H1 (cell line): ENCODE results near the gene HES4. TPM values are rescaled to one million over a fixed set of nuclear protein-coding genes. Genes with fewer than 3 reads are reported as not detected.

Experiments used
- CTCF ChIA-PET: fragments of 300-600 bp; sonication (Branson Sonifier 250); formaldehyde crosslinking; loops from one replicate; lab custom pipeline; 2021; ENCODE audit not compliant: partially characterized antibody; lab: Charles Lee
- POLR2A ChIA-PET: fragments of 300-600 bp; sonication (Branson Sonifier 250); formaldehyde crosslinking; loops from one replicate; lab custom pipeline; 2021; ENCODE audit warnings: inconsistent platforms; ENCODE audit not compliant: partially characterized antibody; lab: Charles Lee
- DNase-seq, 2 experiments: peaks; one replicate each; pipeline versions ENCODE4 v3.0.0 to v3.0.0-alpha.2; 2010 to 2022; ENCODE audit warnings: low spot score in 2 of 2, low read depth in 1 of 2, mixed read lengths in 1 of 2
- FAIRE-seq: peaks from 2 replicates; lab custom pipeline; 2011; peaks lifted over from hg19 to GRCh38; lab: Jason Lieb, UNC
- H2AFZ ChIP-seq: 2 replicates; pipeline ENCODE4 v1.8.1; 2012; ENCODE audit warnings: low read length, inconsistent platforms
- H2AK5ac ChIP-seq: 2 replicates; pipeline ENCODE4 v1.6.1; 2013; ENCODE audit warnings: low read depth, low read length
- H2BK120ac ChIP-seq: replicated peaks from 2 replicates; pipeline ENCODE3; 2013; ENCODE audit warnings: low read depth, low read length, inconsistent platforms
- H2BK12ac ChIP-seq: 2 replicates; pipeline ENCODE4 v1.6.1; 2013; ENCODE audit warnings: low read depth, low read length
- H2BK15ac ChIP-seq: 2 replicates; pipeline ENCODE4 v1.6.1; 2013; ENCODE audit warnings: low read length
- H2BK20ac ChIP-seq: 2 replicates; pipeline ENCODE4 v1.6.1; 2013; ENCODE audit warnings: low read length
- H2BK5ac ChIP-seq: 2 replicates; pipeline ENCODE4 v1.6.1; 2013; ENCODE audit warnings: low read depth, low read length
- H3K14ac ChIP-seq: 2 replicates; pipeline ENCODE4 v1.6.1; 2013; ENCODE audit warnings: inconsistent platforms; ENCODE audit not compliant: insufficient read length
- H3K18ac ChIP-seq: 2 replicates; pipeline ENCODE4 v1.6.1; 2013; ENCODE audit warnings: low read length; ENCODE audit errors: extremely low read depth
- H3K23ac ChIP-seq: 2 replicates; pipeline ENCODE4 v1.6.1; 2013; ENCODE audit warnings: inconsistent platforms; ENCODE audit not compliant: insufficient read length
- H3K23me2 ChIP-seq: 2 replicates; pipeline ENCODE4 v1.6.1; 2013; ENCODE audit warnings: low read depth, low read length
- H3K27ac ChIP-seq: 2 replicates; pipeline ENCODE4 v1.6.1; 2011; ENCODE audit warnings: low read depth, low read length, inconsistent platforms
- H3K27me3 ChIP-seq, 4 experiments: replicated peaks in 1 of 4; 1 replicate in 1 of 4; 2 replicates in 3 of 4; pipeline versions ENCODE4 v1.6.1 to v1.8.1; 2011 to 2013; ENCODE audit warnings: low read length in 3 of 4, mild to moderate bottlenecking in 3 of 4, inconsistent platforms in 2 of 4, mixed read lengths in 2 of 4, moderate library complexity in 1 of 4; ENCODE audit not compliant: control insufficient read depth in 3 of 4, insufficient read depth in 3 of 4; ENCODE audit errors: extremely low read depth in 1 of 4
- H3K36me3 ChIP-seq, 4 experiments: 2 replicates each; pipeline versions ENCODE4 v1.6.1 to v1.8.1; 2011 to 2013; ENCODE audit warnings: mild to moderate bottlenecking in 4 of 4, low read length in 3 of 4, moderate library complexity in 2 of 4, control low read depth in 1 of 4, inconsistent platforms in 1 of 4; ENCODE audit not compliant: insufficient read depth in 4 of 4, control insufficient read depth in 2 of 4
- H3K4ac ChIP-seq: replicated peaks from 2 replicates; pipeline ENCODE3; 2013; ENCODE audit warnings: low read length, low read depth, mixed read lengths, inconsistent platforms; ENCODE audit not compliant: insufficient read length
- H3K4me1 ChIP-seq, 4 experiments: replicated peaks in 1 of 4; 1 replicate in 1 of 4; 2 replicates in 3 of 4; pipeline versions ENCODE4 v1.6.1 to v1.8.1; 2011 to 2013; ENCODE audit warnings: low read length in 3 of 4, inconsistent platforms in 2 of 4, mixed read lengths in 1 of 4; ENCODE audit not compliant: insufficient read depth in 4 of 4, control insufficient read depth in 3 of 4
- H3K4me2 ChIP-seq, 2 experiments: 2 replicates each; pipeline versions ENCODE4 v1.6.1 to v1.8.1; 2011 to 2013; ENCODE audit warnings: low read depth in 2 of 2, low read length in 2 of 2, control low read depth in 1 of 2, inconsistent platforms in 1 of 2, mild to moderate bottlenecking in 1 of 2; ENCODE audit not compliant: insufficient read depth in 1 of 2
- H3K4me3 ChIP-seq, 4 experiments: fragments of 200-600, 300-600 bp in 1 of 4; sonication (generic), shearing (Covaris generic), sonication (Bioruptor Twin) in 1 of 4; 2 replicates each; pipeline versions ENCODE4 v1.5.1 to v1.8.1; 2011 to 2016; ENCODE audit warnings: low read length in 4 of 4, low read depth in 3 of 4, control low read depth in 2 of 4, inconsistent platforms in 2 of 4, mild to moderate bottlenecking in 2 of 4, mixed read lengths in 1 of 4, moderate library complexity in 1 of 4; ENCODE audit not compliant: insufficient read depth in 2 of 4; ENCODE audit errors: extremely low read depth in 1 of 4
- H3K56ac ChIP-seq: replicated peaks from 2 replicates; pipeline ENCODE3; 2013; ENCODE audit warnings: low read depth, mild to moderate bottlenecking, mixed read lengths, low read length, inconsistent platforms; ENCODE audit not compliant: insufficient read length
- H3K79me1 ChIP-seq: 2 replicates; pipeline ENCODE4 v1.6.1; 2013; ENCODE audit warnings: low read depth, low read length, control low read depth
- H3K79me2 ChIP-seq, 2 experiments: 2 replicates each; pipeline versions ENCODE4 v1.6.1 to v1.8.1; 2012 to 2013; ENCODE audit warnings: low read length in 2 of 2, mild to moderate bottlenecking in 2 of 2, inconsistent platforms in 1 of 2; ENCODE audit not compliant: insufficient read depth in 2 of 2, control insufficient read depth in 1 of 2
- H3K9ac ChIP-seq, 4 experiments: replicated peaks in 1 of 4; 1 replicate in 1 of 4; 2 replicates in 3 of 4; pipeline versions ENCODE4 v1.6.1 to v1.8.1; 2011 to 2013; ENCODE audit warnings: low read depth in 3 of 4, low read length in 3 of 4, control low read depth in 2 of 4, mild to moderate bottlenecking in 2 of 4, moderate library complexity in 2 of 4, inconsistent platforms in 1 of 4; ENCODE audit errors: extremely low read depth in 1 of 4
- H3K9me3 ChIP-seq, 2 experiments: 2 replicates each; pipeline versions ENCODE4 v1.6.1 to v1.8.1; 2012 to 2013; ENCODE audit warnings: mild to moderate bottlenecking in 2 of 2, moderate library complexity in 2 of 2, control low read depth in 1 of 2, inconsistent platforms in 1 of 2, low read depth in 1 of 2, low read length in 1 of 2, mixed read lengths in 1 of 2; ENCODE audit not compliant: insufficient read depth in 2 of 2
- H4K20me1 ChIP-seq, 2 experiments: replicated peaks in 1 of 2; 2 replicates each; pipeline versions ENCODE3 to v1.8.1; 2011 to 2013; ENCODE audit warnings: inconsistent platforms in 2 of 2, low read length in 2 of 2, mild to moderate bottlenecking in 1 of 2; ENCODE audit not compliant: insufficient read depth in 2 of 2, control insufficient read depth in 1 of 2
- H4K5ac ChIP-seq: 2 replicates; pipeline ENCODE4 v1.6.1; 2013; ENCODE audit warnings: low read length, low read depth, mixed read lengths, inconsistent platforms; ENCODE audit not compliant: insufficient read length
- H4K8ac ChIP-seq: 2 replicates; pipeline ENCODE4 v1.8.0; 2013; ENCODE audit warnings: mild to moderate bottlenecking, moderate library complexity, low read length, inconsistent platforms; ENCODE audit not compliant: insufficient read depth; ENCODE audit errors: extremely low read depth
- H4K91ac ChIP-seq: replicated peaks from 2 replicates; pipeline ENCODE3; 2013; ENCODE audit warnings: low read length, mixed read lengths, inconsistent platforms; ENCODE audit not compliant: insufficient read length
- MAX ChIP-seq: IDR thresholded peaks from 2 replicates; pipeline ENCODE4 v1.6.1; 2012; ENCODE audit warnings: inconsistent platforms
- NRF1 ChIP-seq: IDR thresholded peaks from 2 replicates; pipeline ENCODE4 v1.6.1; 2011; ENCODE audit warnings: mild to moderate bottlenecking, low read depth, low read length, improper control_type of control experiment
- PHF8 ChIP-seq: fragments of 200-600 bp; sonication (generic); conservative IDR thresholded peaks from 2 replicates; pipeline ENCODE4 v1.7.1; 2012; ENCODE audit warnings: low read depth, mild to moderate bottlenecking, inconsistent platforms, low read length, moderate library complexity
- SIX5 ChIP-seq: IDR thresholded peaks from 2 replicates; pipeline ENCODE4 v1.6.1; 2011; ENCODE audit warnings: mild to moderate bottlenecking, low read depth, low read length
- WGBS, 2 experiments: shearing (Covaris generic) in 1 of 2; methylation state at CpG; one replicate each; pipeline versions ENCODE4 v1.1.6 to v1.1.7; 2013 to 2015; ENCODE audit warnings: low lambda C conversion rate in 2 of 2, mixed read lengths in 2 of 2, inconsistent platforms in 1 of 2, low coverage in 1 of 2, missing lambda C conversion rate in 1 of 2; ENCODE audit not compliant: insufficient replicate concordance in 2 of 2, insufficient coverage in 1 of 2, insufficient read length in 1 of 2; ENCODE audit errors: extremely low coverage in 1 of 2, missing lambda C conversion rate in 1 of 2; 5-methylcytosine and 5-hydroxymethylcytosine counted together
- polyA plus RNA-seq, 7 experiments: library from polyadenylated mRNA; depleted of rRNA in 3 of 7; stranded (reverse) in 5 of 7; unstranded in 2 of 7; fragments of >200 nt in 5 of 7; fragments of 200-250 nt in 2 of 7; gene quantifications; 1 replicate in 5 of 7; 2 replicates in 1 of 7; 4 replicates in 1 of 7; pipeline versions ENCODE4 v1.2.1 to v1.2.3, GENCODE V29; 2011 to 2013; ENCODE audit warnings: missing spikeins in 2 of 7, mixed read lengths in 2 of 7
- total RNA-seq: library from RNA; stranded (reverse); fragmentation: NEBNext Ultra II Directional; extraction: Animal tissue kit (Norgen Biotek cat#: 25700); gene quantifications from 2 replicates; pipeline ENCODE4 v1.2.1, GENCODE V29; 2021

The HES4 gene
- total and polyA plus RNA-seq, 2 of the 8 experiments (the other 6 are each of a cell fraction or from before 2014, with no cell fraction given) = 2.8 to 3.5 TPM

- peaks cover 19 to 47% of the 10 kb centered on the region in 2 experiments for H4K20me1 ChIP-seq
Observed at GRCh38 chr1:1031659-1032235, 31.9 kb upstream of the HES4 start.

More at GRCh38 chr1:1031659-1032235, 31.9 kb upstream of the HES4 start:
- TF ChIP-seq SIX5 = no peak
- TF ChIP-seq NRF1 = no peak
- no peak for TF ChIP-seq MAX
- no peak for TF ChIP-seq PHF8
- TF ChIP-seq, all 59 proteins: peak for 0
- peaks cover 0 to 14% (median 2%) of the 10 kb centered on the region in 4 experiments; a peak in 2 of 8 replicates for H3K36me3 ChIP-seq
- no peak overlapping the region for H3K56ac ChIP-seq
- no peak overlapping the region; the same call in 1 of the 2 replicates for H2BK15ac ChIP-seq
- no peak overlapping the region for H2AFZ ChIP-seq
- no peaks in the 10 kb centered on the region for H3K9me3 ChIP-seq
- H3K27ac ChIP-seq = no peak overlapping the region
- ChIA-PET POLR2A (interaction anchor here (0.6 to 10.9 kb wide), 21 partner anchors 9 to 473 kb away, joined by 3 to 245 read pairs (median 4); partner anchors contain the start of genes AGRN, HES4, ISG15 and PERM1), CTCF (interaction anchor here (0.7 to 4.5 kb wide), 15 partner anchors 8 to 370 kb away, joined by 3 to 60 read pairs (median 4); partner anchors contain the start of genes ISG15, PERM1 and RNF223)
- H3K4me3 ChIP-seq = no peak overlapping the region
- DNase-seq (no peak), FAIRE-seq (no peak)
- no peak overlapping the region for H3K4ac ChIP-seq
- peak overlapping the region in 1 of 2 experiments; percentile 61; a peak in 1 of 4 replicates for H3K4me2 ChIP-seq
- no peak overlapping the region for H2BK120ac ChIP-seq
- H4K91ac ChIP-seq = peak overlapping the region; percentile 19
- no peak overlapping the region for H2BK20ac ChIP-seq
- H3K79me1 ChIP-seq = peaks cover 10% of the 10 kb centered on the region
- no peaks in the 10 kb centered on the region for H3K79me2 ChIP-seq
- no peak overlapping the region; the same call in 1 of the 2 replicates for H4K8ac ChIP-seq
- no peak overlapping the region for H2AK5ac ChIP-seq
- H3K14ac ChIP-seq = no peak overlapping the region
- no peak overlapping the region for H4K5ac ChIP-seq
- no peak overlapping the region for H3K23ac ChIP-seq
- H3K4me1 ChIP-seq = peaks cover 0 to 28% (median 11%) of the 10 kb centered on the region in 4 experiments; a peak in 6 of 7 replicates
- no peak overlapping the region for H2BK5ac ChIP-seq
- H3K23me2 ChIP-seq = peaks cover 8% of the 10 kb centered on the region
- no peak overlapping the region for H3K18ac ChIP-seq
- peaks cover 0 to 17% (median 13%) of the 10 kb centered on the region in 4 experiments; a peak in 5 of 7 replicates for H3K27me3 ChIP-seq
- 85% methylated on average over 10 of the region's 11 CpGs; no CpG with 5 or more reads in 1 of the 2 experiments for WGBS, 2 experiments
- no peak overlapping the region for H2BK12ac ChIP-seq
- H3K9ac ChIP-seq = no peak overlapping the region
